ENCODE results near the gene ZNF808.

- TF ChIP-seq POLR2AphosphoS5 (IDR thresholded peaks at IDR 0.05) = no peak
- no peak for TF ChIP-seq CTCF (IDR thresholded peaks at IDR 0.05)
- no peak for TF ChIP-seq POLR2A (IDR thresholded peaks at IDR 0.05)
Measured at GRCh38 chr19:52554216-52554971, 26.9 kb downstream of the ZNF808 start.
